Stimulated activated CD4-positive, alpha-beta T cell treated with anti-CD3 and anti-CD28 coated beads, Interleukin-12 subunit alpha, Interleukin-12 subunit beta, amount 100 ng/mL, for 4 hours (primary cell): ENCODE results near the gene GPATCH2.
A peak's percentile ranks its signal among the peaks of the same experiment; 100 is the strongest.
"Not testable (repeated sequence)": the region's sequence is repeated elsewhere in the genome, so short reads cannot be mapped to it uniquely, and the experiment has no call there.

ENCODE experiments used
- DNase-seq: peaks from one replicate; pipeline ENCODE4 v3.0.0-alpha.2; 2020

GPATCH2 gene

GRCh38 chr1:217630711-217631591 lies at the start of gene GPATCH2, which contains the start of gene SPATA17:
GPATCH2 (minus strand) TSS chr1:217631090; CDS start chr1:217630971, 119 bp downstream.
SPATA17 (plus strand) TSS chr1:217631344; CDS start chr1:217631379, 35 bp downstream.
- DNase-seq, result peak; percentile 56

GRCh38 chr1:217674028-217674729 lies 43.3 kb upstream of the GPATCH2 start:
- no peak for DNase-seq

GRCh38 chr1:217673387-217673786 lies 42.5 kb upstream of the GPATCH2 start:
- no peak for DNase-seq

- no peak for DNase-seq
These were observed 37.6 kb upstream of the GPATCH2 start for GRCh38 chr1:217668351-217668940.

GRCh38 chr1:217661407-217661806 lies 30.5 kb upstream of the GPATCH2 start:
- DNase-seq, result no peak

- no peak for DNase-seq
These were observed 29.6 kb upstream of the GPATCH2 start for GRCh38 chr1:217660353-217661062.

GRCh38 chr1:217650674-217651073 lies 19.8 kb upstream of the GPATCH2 start:
- no peak for DNase-seq

- no peak for DNase-seq
These were observed 16.9 kb upstream of the GPATCH2 start for GRCh38 chr1:217647791-217648190.

GRCh38 chr1:217642455-217642854 lies 11.6 kb upstream of the GPATCH2 start:
- no peak for DNase-seq

GRCh38 chr1:217627431-217627830 lies 3.5 kb downstream of the GPATCH2 start:
- DNase-seq, result no peak

GRCh38 chr1:217626321-217626720 lies 4.6 kb downstream of the GPATCH2 start:
- no peak for DNase-seq

GRCh38 chr1:217622042-217622441 lies 8.8 kb downstream of the GPATCH2 start:
- no peak for DNase-seq

GRCh38 chr1:217620814-217621213 lies 10.1 kb downstream of the GPATCH2 start:
- no peak for DNase-seq

- DNase-seq, result no peak
These were observed 13.8 kb downstream of the GPATCH2 start for GRCh38 chr1:217617126-217617525.

GRCh38 chr1:217614200-217614712 lies 16.6 kb downstream of the GPATCH2 start:
- DNase-seq, result no peak

- no peak for DNase-seq
These were observed 25.5 kb downstream of the GPATCH2 start for GRCh38 chr1:217605390-217605789.

GRCh38 chr1:217602380-217602779 lies 28.5 kb downstream of the GPATCH2 start:
- DNase-seq, result no peak

- no peak for DNase-seq
These were observed 31.7 kb downstream of the GPATCH2 start for GRCh38 chr1:217599154-217599553.

GRCh38 chr1:217590598-217590997 lies 40.3 kb downstream of the GPATCH2 start:
- DNase-seq, result no peak

- DNase-seq, result no peak
These were observed 44.3 kb downstream of the GPATCH2 start for GRCh38 chr1:217586586-217586985.

- DNase-seq, result no peak
These were observed 45.3 kb downstream of the GPATCH2 start for GRCh38 chr1:217585577-217585976.

- not testable (repeated sequence) for DNase-seq
These were observed 46.5 kb downstream of the GPATCH2 start for GRCh38 chr1:217584286-217584811.
